AG04450 (cell line): ENCODE results near the gene PRKRA. TPM values are rescaled to one million over a fixed set of nuclear protein-coding genes. Genes with fewer than 3 reads are reported as not detected.

Experiments
- CTCF ChIA-PET: fragments of 300-600, 350-600 bp; formaldehyde crosslinking; extraction: SDS; loops from one replicate; lab custom pipeline; 2022; ENCODE audit warnings: antibody characterized with exemption, inconsistent platforms; lab: Charles Lee
- POLR2A ChIA-PET: fragments of 350-600 bp; formaldehyde crosslinking; extraction: SDS; loops from one replicate; lab custom pipeline; 2021; ENCODE audit warnings: antibody characterized with exemption, inconsistent platforms; lab: Yijun Ruan, JAX
- DNase-seq: peaks from one replicate; pipeline ENCODE4 v3.0.0-alpha.2; 2011; ENCODE audit warnings: low read depth, low spot score
- H3K27ac ChIP-seq: one replicate; pipeline ENCODE4 v1.5.1; 2012; ENCODE audit warnings: low read depth, low read length, control low read depth
- H3K27me3 ChIP-seq: one replicate; pipeline ENCODE4 v1.6.0; 2012; ENCODE audit warnings: low read length; ENCODE audit not compliant: control insufficient read depth, insufficient read depth
- H3K4me3 ChIP-seq: 2 replicates; pipeline ENCODE4 v1.5.1; 2011; ENCODE audit warnings: mild to moderate bottlenecking, low read depth, low read length, control low read depth
- H3K9me3 ChIP-seq: 2 replicates; pipeline ENCODE4 v1.5.1; 2012; ENCODE audit warnings: low read length; ENCODE audit not compliant: control insufficient read depth, insufficient read depth
- polyA plus RNA-seq: library from polyadenylated mRNA; depleted of rRNA; stranded (reverse); fragments of >200 nt; gene quantifications from 2 replicates; pipeline ENCODE4 v1.2.3, GENCODE V29; 2011
- TF ChIP-seq, protein P1 (sequence below): IDR thresholded peaks from 2 replicates; pipeline ENCODE4 v1.5.1; 2011; ENCODE audit warnings: low read depth, low read length, control low read depth, inconsistent platforms

PRKRA gene
- polyA plus RNA-seq, 1 experiment, result 58.6 TPM

DNA sequence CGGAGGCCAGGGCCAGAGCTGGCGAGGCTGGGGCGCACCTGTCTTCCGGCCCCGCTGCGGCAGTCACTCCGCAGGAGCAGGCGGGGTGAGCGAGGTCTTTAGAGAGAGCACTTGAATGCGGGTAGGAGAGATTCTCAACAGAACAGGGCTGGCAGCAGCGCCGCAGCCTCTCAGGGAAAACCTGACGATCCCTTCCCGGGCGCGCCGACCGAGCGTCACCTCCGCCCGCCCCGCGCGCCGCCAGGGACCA is 526 bp downstream of the PRKRA start:
- Histone ChIP-seq H3K27ac (no peak overlapping the region), H3K4me3 (peak overlapping the region; percentile 86), H3K27me3 (no peaks in the 10 kb centered on the region), H3K9me3 (no peaks in the 10 kb centered on the region; the same call in 1 of the 2 replicates)
- peak; percentile 1 for DNase-seq
- ChIA-PET CTCF (interaction anchor here (0.6 to 4.7 kb wide), 5 partner anchors 31 to 338 kb away, joined by 4 to 20 read pairs (median 5); partner anchors contain the start of gene RBM45), POLR2A (interaction anchor here (0.6 to 1.5 kb wide), 6 partner anchors 15 to 1190 kb away, joined by 3 to 13 read pairs (median 3); partner anchors contain the start of genes PLEKHA3 and RBM45)
- TF ChIP-seq, protein P1, sequence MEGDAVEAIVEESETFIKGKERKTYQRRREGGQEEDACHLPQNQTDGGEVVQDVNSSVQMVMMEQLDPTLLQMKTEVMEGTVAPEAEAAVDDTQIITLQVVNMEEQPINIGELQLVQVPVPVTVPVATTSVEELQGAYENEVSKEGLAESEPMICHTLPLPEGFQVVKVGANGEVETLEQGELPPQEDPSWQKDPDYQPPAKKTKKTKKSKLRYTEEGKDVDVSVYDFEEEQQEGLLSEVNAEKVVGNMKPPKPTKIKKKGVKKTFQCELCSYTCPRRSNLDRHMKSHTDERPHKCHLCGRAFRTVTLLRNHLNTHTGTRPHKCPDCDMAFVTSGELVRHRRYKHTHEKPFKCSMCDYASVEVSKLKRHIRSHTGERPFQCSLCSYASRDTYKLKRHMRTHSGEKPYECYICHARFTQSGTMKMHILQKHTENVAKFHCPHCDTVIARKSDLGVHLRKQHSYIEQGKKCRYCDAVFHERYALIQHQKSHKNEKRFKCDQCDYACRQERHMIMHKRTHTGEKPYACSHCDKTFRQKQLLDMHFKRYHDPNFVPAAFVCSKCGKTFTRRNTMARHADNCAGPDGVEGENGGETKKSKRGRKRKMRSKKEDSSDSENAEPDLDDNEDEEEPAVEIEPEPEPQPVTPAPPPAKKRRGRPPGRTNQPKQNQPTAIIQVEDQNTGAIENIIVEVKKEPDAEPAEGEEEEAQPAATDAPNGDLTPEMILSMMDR, result no peak

DNA sequence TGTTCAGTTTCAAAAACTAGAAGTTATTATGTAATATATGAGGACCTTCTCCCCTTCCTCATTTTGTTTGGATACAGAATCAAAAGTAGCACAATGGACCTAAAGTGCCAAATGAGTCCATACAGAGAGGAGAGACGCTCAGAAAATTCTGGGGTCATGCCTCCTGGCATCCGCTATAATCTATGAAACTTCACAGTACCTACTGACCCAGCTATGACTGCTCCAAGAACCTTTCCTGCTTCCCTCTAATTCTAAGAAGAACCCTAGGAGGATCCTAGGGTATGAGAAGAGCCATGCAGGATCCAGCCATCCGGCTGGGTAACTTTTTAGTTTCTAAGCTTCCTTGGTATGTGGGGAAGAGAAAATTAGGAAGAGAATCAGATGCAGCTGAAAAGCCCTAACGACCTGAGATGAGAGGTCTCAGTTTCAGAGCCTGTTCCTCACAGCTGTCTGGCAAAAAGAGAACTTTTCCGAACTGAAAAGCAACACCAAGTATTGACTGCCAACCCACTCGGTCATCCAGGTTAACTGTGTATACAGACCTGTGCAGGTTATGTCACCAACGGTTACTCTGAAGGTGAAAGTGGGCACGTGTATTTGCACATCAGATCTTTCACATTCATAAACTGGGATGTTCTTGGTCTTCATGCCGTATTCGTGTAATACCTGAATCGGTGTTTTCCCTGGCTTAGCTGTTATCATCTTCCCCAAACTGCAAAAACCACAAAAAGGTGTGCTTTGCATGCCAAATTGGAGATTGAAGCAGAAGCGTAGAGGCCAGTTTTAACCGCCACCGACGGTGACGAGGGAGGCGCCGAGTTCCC is 1.1 kb downstream of the PRKRA start:
- ChIA-PET POLR2A (interaction anchor here (0.6 kb wide), 1 partner anchor 15 kb away, joined by 9 read pairs; no protein-coding TSS in a partner anchor), CTCF (interaction anchor here (1.5 to 4.7 kb wide), 4 partner anchors 31 to 338 kb away, joined by 5 to 20 read pairs (median 6); partner anchors contain the start of gene RBM45)
- no peaks in the 10 kb centered on the region; the same call in 1 of the 2 replicates for H3K9me3 ChIP-seq
- TF ChIP-seq, protein P1, result no peak
- H3K27ac ChIP-seq, result no peak overlapping the region
- DNase-seq, result no peak
- H3K4me3 ChIP-seq, result peak overlapping the region; percentile 86
- no peaks in the 10 kb centered on the region for H3K27me3 ChIP-seq

DNA sequence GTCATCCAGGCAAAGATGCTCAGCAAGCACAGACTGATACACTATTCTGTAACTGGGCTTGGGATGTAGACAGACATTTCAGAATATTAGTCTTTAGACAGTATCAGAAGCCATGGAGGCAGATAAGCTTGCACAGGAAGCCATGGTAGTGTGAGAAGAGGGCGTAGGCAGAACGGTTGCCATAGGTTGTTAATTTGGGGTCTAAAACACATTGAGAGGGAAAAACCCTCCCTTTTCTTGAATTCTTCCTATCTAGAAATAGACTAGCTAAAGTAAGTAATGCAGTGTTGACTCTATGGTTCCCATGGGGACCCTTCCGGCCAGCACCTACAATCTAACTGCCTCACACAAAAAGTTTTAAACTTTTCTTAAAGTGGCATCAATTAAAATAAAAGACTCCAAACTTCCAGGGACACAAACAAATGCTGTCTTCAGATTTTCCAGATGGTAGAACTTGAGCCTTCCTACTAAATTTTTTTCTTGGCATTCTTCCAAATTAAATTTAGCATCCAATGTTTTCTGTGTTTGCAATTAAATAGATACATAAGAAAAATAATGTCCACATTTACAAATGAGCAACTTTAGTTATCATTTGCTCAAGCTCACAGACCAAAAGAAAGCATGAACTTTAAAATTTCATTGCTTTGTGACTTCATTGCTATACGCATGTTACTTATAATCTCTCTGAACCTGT is 1.9 kb downstream of the PRKRA start:
- no peak overlapping the region; the same call in 1 of the 2 replicates for H3K4me3 ChIP-seq
- H3K9me3 ChIP-seq, result no peaks in the 10 kb centered on the region; the same call in 1 of the 2 replicates
- no peak for DNase-seq
- no peaks in the 10 kb centered on the region for H3K27me3 ChIP-seq
- H3K27ac ChIP-seq, result no peak overlapping the region
- POLR2A ChIA-PET, result interaction anchor here (0.6 kb wide), 1 partner anchor 14 kb away, joined by 9 read pairs; no protein-coding TSS in a partner anchor
- CTCF ChIA-PET, result interaction anchor here (1.5 to 4.7 kb wide), 4 partner anchors 30 to 337 kb away, joined by 5 to 20 read pairs (median 6); partner anchors contain the start of gene RBM45
- TF ChIP-seq, protein P1, result no peak

DNA sequence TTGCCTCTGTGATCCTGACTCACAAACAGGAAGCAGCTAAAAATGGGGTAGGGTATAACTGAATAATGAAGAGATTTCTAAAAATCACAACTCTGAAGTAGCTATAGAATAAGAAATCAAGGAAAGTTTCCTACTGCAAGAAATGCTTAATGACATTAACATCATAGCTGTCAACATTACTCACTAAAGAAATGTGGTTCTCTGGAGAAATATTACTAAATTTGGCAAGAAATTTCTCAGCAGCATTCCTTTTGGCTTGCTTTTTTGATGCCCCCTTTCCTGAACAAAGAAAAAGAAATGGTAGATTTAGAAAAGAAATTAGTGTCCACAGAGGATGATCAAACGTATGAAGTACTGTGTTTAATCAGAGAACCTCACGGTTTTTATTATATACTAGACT is 9.5 kb downstream of the PRKRA start:
- Histone ChIP-seq H3K27ac (no peak overlapping the region), H3K27me3 (no peaks in the 10 kb centered on the region), H3K9me3 (no peaks in the 10 kb centered on the region), H3K4me3 (no peak overlapping the region)
- no peak for DNase-seq
- ChIA-PET CTCF (interaction anchor here (1.2 to 2.4 kb wide), 3 partner anchors 22 to 329 kb away, joined by 4 to 11 read pairs (median 7); partner anchors contain the start of gene RBM45), POLR2A (interaction anchor here (0.6 to 0.7 kb wide), 2 partner anchors 10 to 113 kb away, joined by 4 read pairs; partner anchors contain the start of genes PJVK and PRKRA)
- TF ChIP-seq, protein P1, result no peak
